GM12872 (cell line): Measurements from ENCODE around the gene GADD45A.

Source experiments
- CTCF ChIP-seq: IDR thresholded peaks from 3 replicates; pipeline ENCODE4 v1.5.1; 2011; ENCODE audit warnings: low read depth, mild to moderate bottlenecking, low read length, moderate library complexity; ENCODE audit not compliant: insufficient read depth

Gene GADD45A

GRCh38 chr1:67655581-67655980, 29.4 kb upstream of the GADD45A start:
- no peak for TF ChIP-seq CTCF

GRCh38 chr1:67659229-67659628, 25.8 kb upstream of the GADD45A start:
- no peak for TF ChIP-seq CTCF

GRCh38 chr1:67662884-67663283, 22.1 kb upstream of the GADD45A start:
- TF ChIP-seq CTCF = no peak

DNA sequence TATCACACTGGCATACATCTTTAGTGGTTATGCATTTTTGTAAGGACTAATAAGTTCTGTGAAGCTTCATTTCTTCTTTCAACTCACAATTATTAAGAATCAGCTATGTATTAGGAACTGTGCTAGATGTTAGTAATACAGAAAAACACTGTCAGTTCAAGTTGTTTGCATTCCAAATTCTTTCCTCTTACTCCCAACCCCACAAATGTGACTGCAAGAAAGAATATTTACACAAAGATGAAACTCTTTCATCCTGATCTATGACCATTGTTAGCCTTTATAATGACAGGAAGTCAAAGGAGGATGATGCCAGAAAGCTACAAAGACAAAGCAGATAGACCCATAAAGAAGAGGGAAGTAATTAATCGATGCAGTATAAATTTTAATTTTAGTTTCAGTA, 21.0 kb upstream of the GADD45A start:
- no peak for TF ChIP-seq CTCF

- no peak for TF ChIP-seq CTCF
These were observed 18.4 kb upstream of the GADD45A start for GRCh38 chr1:67666636-67667035.

DNA sequence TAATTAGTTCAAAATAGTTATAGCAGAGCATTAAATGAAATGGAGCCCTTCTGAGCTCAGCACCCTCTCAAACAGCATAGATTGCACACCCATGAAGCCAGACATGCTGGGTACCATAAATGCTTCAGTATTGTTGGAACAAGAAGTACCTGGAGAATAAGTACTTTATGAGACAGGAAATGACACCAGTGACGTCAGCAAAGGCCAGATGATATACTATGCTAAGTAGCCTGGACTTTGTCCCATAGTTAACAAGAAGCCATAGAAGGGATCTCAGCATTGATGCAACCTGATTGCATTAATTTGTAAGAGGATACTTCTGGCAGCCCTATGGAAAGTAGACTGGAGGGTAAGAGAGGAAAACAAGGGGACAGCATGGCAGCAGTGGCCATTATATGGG, 16.3 kb upstream of the GADD45A start:
- TF ChIP-seq CTCF = no peak

GRCh38 chr1:67672260-67672803, 12.7 kb upstream of the GADD45A start:
- TF ChIP-seq CTCF = no peak

DNA sequence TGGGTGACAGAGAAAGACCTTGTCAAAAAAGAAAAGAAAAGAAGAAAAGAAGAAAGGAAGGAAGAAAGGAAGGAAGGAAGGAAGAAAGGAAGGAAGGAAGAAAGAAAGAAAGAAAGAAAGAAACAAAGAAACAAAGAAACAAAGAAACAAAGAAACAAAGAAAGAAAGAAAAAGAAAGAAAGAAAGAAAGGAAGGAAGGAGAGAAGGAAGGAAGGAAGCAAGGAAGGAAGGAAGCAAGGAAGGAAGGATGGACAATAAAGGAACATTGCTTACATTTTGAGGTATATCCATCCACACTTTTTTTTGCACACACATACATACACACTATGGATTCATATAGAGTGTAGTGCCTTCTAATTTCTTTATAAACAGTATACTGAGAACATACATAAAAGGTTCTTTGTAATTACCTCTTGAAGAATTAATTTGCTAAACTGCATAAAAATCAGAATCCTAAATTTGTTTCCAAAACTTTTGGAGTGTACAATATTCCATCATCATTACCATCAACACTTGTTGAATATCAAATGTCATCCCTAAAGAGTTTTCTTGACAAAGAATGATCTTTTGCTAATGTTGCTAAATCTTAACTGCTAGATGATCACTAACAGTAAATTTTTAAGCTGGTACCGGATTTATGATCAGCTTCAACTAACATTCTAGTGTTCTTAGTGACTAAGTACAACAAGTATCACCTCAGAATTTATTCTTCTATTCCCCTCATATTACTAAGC, 11.4 kb upstream of the GADD45A start:
- TF ChIP-seq CTCF = no peak
